BJ (cell line): Measurements from ENCODE around the gene SORD. TPM values are rescaled to one million over a fixed set of nuclear protein-coding genes. Genes with fewer than 3 reads are reported as not detected.

Experiments
- CTCF ChIA-PET: fragments of 350-600 bp; formaldehyde crosslinking; extraction: SDS; loops from one replicate; lab custom pipeline; 2021; ENCODE audit warnings: antibody characterized with exemption, inconsistent platforms; lab: Yijun Ruan, JAX
- POLR2A ChIA-PET: fragments of 300-600 bp; sonication (Branson Sonifier 250); formaldehyde crosslinking; extraction: SDS; loops from one replicate; lab custom pipeline; 2021; ENCODE audit warnings: antibody characterized with exemption; lab: Charles Lee
- DNase-seq: peaks from one replicate; pipeline ENCODE4 v3.0.0-alpha.2; 2011; ENCODE audit warnings: low read depth
- H3K27me3 ChIP-seq: 2 replicates; pipeline ENCODE4 v1.6.0; 2011; ENCODE audit warnings: low read length; ENCODE audit not compliant: control insufficient read depth, insufficient read depth
- H3K36me3 ChIP-seq: 2 replicates; pipeline ENCODE4 v1.5.1; 2011; ENCODE audit warnings: low read length; ENCODE audit not compliant: control insufficient read depth, insufficient read depth
- H3K4me3 ChIP-seq: 2 replicates; pipeline ENCODE4 v1.5.1; 2011; ENCODE audit warnings: low read depth, mild to moderate bottlenecking, control low read depth, low read length
- polyA plus RNA-seq: library from polyadenylated mRNA; depleted of rRNA; stranded (reverse); fragments of >200 nt; gene quantifications from 2 replicates; pipeline ENCODE4 v1.2.3, GENCODE V29; 2011
- TF ChIP-seq, protein P1 (sequence below): IDR thresholded peaks from 2 replicates; pipeline ENCODE4 v1.5.1; 2011; ENCODE audit warnings: low read depth, mild to moderate bottlenecking, control low read depth, inconsistent platforms, low read length, moderate library complexity; ENCODE audit not compliant: insufficient read depth

SORD gene
- polyA plus RNA-seq, 1 experiment = 30.4 TPM

DNA sequence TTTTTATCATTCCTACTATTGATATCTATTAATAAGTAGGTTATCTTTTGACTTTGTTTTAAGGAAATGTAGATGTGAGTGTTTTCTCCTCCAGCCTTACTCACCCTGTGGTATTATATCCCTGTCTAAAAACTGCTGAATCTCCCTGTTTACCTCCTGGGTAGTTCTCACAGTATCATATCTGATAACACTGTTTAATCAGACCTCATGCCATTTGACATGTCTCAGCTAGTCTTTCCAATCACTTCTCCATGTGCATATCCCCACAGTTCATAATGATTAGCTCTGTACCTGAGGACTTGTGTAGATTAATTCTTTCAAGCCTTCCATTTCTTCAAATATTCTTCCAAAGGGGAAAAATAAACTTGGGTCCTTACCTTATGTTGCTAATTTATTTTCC is 60.2 kb downstream of the SORD start:
- Histone ChIP-seq H3K36me3 (no peaks in the 10 kb centered on the region), H3K27me3 (no peaks in the 10 kb centered on the region), H3K4me3 (no peak overlapping the region)
- ChIA-PET CTCF (interaction anchor here (2.2 kb wide), 1 partner anchor 35 kb away, joined by 11 read pairs; no protein-coding TSS in a partner anchor), POLR2A (no interaction called here)
- no peak for DNase-seq
- TF ChIP-seq, protein P1, sequence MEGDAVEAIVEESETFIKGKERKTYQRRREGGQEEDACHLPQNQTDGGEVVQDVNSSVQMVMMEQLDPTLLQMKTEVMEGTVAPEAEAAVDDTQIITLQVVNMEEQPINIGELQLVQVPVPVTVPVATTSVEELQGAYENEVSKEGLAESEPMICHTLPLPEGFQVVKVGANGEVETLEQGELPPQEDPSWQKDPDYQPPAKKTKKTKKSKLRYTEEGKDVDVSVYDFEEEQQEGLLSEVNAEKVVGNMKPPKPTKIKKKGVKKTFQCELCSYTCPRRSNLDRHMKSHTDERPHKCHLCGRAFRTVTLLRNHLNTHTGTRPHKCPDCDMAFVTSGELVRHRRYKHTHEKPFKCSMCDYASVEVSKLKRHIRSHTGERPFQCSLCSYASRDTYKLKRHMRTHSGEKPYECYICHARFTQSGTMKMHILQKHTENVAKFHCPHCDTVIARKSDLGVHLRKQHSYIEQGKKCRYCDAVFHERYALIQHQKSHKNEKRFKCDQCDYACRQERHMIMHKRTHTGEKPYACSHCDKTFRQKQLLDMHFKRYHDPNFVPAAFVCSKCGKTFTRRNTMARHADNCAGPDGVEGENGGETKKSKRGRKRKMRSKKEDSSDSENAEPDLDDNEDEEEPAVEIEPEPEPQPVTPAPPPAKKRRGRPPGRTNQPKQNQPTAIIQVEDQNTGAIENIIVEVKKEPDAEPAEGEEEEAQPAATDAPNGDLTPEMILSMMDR = no peak

DNA sequence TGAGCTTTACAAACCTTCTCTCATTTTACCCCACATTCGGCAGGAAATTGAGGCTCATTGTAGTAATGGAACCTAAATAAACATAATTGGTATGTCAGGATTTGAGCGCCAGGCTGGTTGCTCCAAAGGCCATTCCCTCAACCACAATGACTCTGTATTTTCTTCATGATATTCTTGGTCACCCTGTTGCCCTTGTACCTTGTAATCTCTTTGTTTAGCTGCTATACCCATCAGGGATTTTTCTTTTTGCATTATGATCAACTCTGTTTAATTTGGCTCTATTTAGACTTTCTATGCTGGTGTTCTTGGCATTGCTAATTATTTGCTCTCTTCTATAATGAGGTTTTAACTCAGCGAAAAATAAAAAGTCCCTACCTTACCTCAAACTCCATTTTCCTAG is 61.2 kb downstream of the SORD start:
- TF ChIP-seq, protein P1 = no peak
- H3K4me3 ChIP-seq = no peak overlapping the region
- H3K27me3 ChIP-seq = no peaks in the 10 kb centered on the region
- H3K36me3 ChIP-seq = no peaks in the 10 kb centered on the region
- CTCF ChIA-PET = interaction anchor here (0.7 to 2.2 kb wide), 2 partner anchors 34 to 61 kb away, joined by 3 to 11 read pairs; partner anchors contain the start of gene SORD
- no peak for DNase-seq
- POLR2A ChIA-PET = no interaction called here

DNA sequence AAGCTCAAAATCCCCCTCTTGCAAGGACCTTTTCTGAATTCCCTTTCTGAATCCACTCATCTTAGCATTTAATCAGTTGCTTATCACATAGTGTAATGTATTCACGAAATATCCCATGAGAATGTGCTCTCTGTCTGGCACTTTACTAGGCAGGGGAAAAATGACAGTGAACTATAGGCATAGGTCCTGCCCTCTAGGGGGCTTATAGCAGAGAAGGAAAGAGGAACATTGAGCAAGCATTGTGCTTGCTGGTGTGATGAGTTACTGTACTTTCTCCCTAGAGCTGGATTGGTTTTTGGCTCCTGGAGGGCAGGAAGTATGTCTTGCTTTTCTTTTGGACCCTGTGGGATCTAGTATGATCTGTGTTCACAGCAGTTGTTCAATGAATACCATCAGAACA is 64.5 kb downstream of the SORD start:
- ChIA-PET CTCF (no interaction called here), POLR2A (no interaction called here)
- Histone ChIP-seq H3K36me3 (no peaks in the 10 kb centered on the region), H3K4me3 (no peak overlapping the region), H3K27me3 (peaks cover 5% of the 10 kb centered on the region; the same call in 1 of the 2 replicates)
- TF ChIP-seq, protein P1 = no peak
- DNase-seq = no peak

DNA sequence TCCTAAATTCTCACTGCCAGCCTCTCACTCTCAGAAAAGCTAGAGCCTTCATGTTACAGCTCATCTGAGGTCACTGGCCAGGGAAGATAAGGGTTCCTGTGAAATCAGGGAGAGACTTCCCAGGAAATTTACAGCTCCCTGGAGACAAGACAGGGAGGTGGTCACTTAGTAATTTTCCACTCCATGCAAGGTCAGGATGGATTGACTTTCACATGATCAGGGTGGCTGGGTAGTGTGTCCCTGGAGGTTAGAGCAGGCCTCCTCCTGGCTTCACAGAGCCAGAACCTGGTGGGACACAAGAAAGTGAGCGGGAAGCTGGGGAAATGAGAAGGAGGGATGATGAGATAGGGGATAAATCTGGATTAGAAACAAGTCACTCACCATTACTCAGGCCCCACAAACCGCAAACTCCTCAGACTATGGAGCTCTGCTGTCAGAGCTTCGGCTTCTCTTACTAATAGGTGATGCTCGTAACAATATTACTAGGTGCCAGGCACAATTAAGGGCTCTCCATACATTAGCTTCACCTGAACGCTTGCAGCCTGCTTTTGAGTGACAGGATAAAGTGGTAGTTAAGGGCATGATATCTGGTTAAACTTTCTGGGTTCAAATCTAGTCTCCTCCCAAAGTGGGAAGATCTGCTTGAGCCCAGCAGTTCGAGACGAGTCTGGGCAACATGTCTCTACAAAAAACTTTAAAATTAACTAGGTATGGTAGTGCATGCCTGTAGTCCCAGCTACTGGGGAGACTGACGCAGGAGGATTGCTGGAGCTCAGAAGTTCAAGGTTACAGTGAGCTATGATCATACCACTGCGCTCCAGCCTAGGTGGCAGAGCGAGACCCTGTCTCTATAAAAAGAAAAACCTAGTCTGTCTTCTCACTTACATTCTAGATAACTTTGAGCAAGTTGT is 66.1 kb downstream of the SORD start:
- ChIA-PET POLR2A (no interaction called here), CTCF (no interaction called here)
- Histone ChIP-seq H3K4me3 (no peak overlapping the region), H3K27me3 (peaks cover 5% of the 10 kb centered on the region), H3K36me3 (no peaks in the 10 kb centered on the region)
- TF ChIP-seq, protein P1 = no peak
- DNase-seq = no peak

DNA sequence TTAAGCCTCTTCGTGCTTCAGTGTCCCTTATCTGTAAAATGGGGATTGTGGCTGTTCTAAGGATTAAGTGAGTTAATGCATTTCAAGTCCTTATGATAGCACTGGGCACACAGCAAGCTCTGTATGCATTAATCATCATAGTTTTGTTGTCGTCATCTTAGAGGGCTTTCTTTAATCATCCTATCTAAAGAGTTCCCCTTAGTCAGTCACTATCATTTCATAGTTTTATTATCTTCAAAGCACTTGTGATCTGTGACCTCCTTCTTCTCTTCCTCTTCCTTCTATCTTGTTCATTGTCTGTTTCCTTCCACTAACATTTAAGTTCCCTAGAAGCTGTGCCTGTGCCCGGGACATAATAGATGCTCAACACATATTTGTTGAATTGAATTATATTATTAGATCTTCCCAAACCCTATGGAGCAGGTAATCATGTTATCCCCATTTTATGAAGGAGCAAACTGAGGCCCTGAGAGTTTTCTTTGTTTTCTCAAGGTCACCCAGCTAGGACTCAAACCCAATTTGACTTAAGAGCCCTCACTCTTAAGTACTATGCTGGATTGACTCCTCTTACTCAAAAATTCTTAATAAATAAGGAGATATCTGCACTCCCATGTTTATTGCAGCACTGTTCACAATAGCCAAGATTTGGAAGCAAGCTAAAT is 66.8 kb downstream of the SORD start:
- H3K27me3 ChIP-seq = peaks cover 5% of the 10 kb centered on the region

More for the DNA sequence above, 66.8 kb downstream of the SORD start:
- TF ChIP-seq, protein P1 = no peak
- ChIA-PET CTCF (no interaction called here), POLR2A (no interaction called here)
- Histone ChIP-seq H3K36me3 (no peaks in the 10 kb centered on the region), H3K4me3 (no peak overlapping the region)
- no peak for DNase-seq
